GM12878 (cell line): ENCODE measurements around the gene CDH10. TPM values are rescaled to one million over a fixed set of nuclear protein-coding genes. Genes with fewer than 3 reads are reported as not detected.

Experiments used
- ATAC-seq: fragments of 200-7000 bp; cut with Tn5 transposase; 3 replicates; pipeline ENCODE4 v1.9.1; 2020; ENCODE audit warnings: mild to moderate bottlenecking, moderate library complexity
- BruUV-seq: library from RNA; stranded (reverse); fragments of 400-500 nt; replicated peaks from 2 replicates; lab custom pipeline; 2021; lab: Mats Ljungman, UMichigan
- CTCF ChIA-PET: fragments of 300-600 bp; sonication (Branson Sonifier 250); formaldehyde crosslinking; extraction: SDS; loops from one replicate; lab custom pipeline; 2021; ENCODE audit warnings: inconsistent platforms; lab: Yijun Ruan, JAX
- POLR2A ChIA-PET: fragments of 350-600 bp; formaldehyde crosslinking; extraction: SDS; loops from one replicate; lab custom pipeline; 2021; ENCODE audit warnings: inconsistent platforms; lab: Charles Lee
- RAD21 ChIA-PET: fragments of 300-600 bp; sonication (Branson Sonifier 250); formaldehyde crosslinking; loops from one replicate; lab custom pipeline; 2023; ENCODE audit warnings: antibody characterized with exemption; ENCODE audit not compliant: unreplicated experiment; lab: Charles Lee
- SMC1A ChIA-PET: fragments of 300-600 bp; sonication (Branson Sonifier 250); formaldehyde crosslinking; loops from one replicate; lab custom pipeline; 2023; ENCODE audit not compliant: unreplicated experiment, uncharacterized antibody; lab: Charles Lee
- DNase-seq: peaks from one replicate; pipeline ENCODE4 v3.0.0-alpha.2; 2011; ENCODE audit warnings: low read depth, low spot score
- FAIRE-seq: peaks from 3 replicates; lab custom pipeline; 2011; peaks lifted over from hg19 to GRCh38; lab: Jason Lieb, UNC
- H2AFZ ChIP-seq: 2 replicates; pipeline ENCODE4 v1.6.0; 2011; ENCODE audit warnings: low read depth, low read length, control low read depth; ENCODE audit not compliant: control insufficient read depth
- H3K27ac ChIP-seq: 2 replicates; pipeline ENCODE4 v1.5.1; 2011; ENCODE audit warnings: control low read depth; ENCODE audit not compliant: control insufficient read depth, insufficient read depth
- H3K27me3 ChIP-seq, 2 experiments: replicated peaks in 1 of 2; 2 replicates each; pipeline versions ENCODE4 v1.6.0 to v1.6.1; 2011; ENCODE audit warnings: low read length in 1 of 2; ENCODE audit not compliant: control insufficient read depth in 2 of 2, insufficient read depth in 2 of 2
- H3K36me3 ChIP-seq, 2 experiments: 2 replicates each; pipeline ENCODE4 v1.5.1; 2011; ENCODE audit warnings: low read length in 1 of 2; ENCODE audit not compliant: control insufficient read depth in 2 of 2, insufficient read depth in 2 of 2
- H3K4me1 ChIP-seq: 2 replicates; pipeline ENCODE4 v1.6.1; 2011; ENCODE audit warnings: mild to moderate bottlenecking, low read length, moderate library complexity, mixed read lengths; ENCODE audit not compliant: control insufficient read depth, insufficient read depth
- H3K4me2 ChIP-seq: 2 replicates; pipeline ENCODE4 v1.6.0; 2011; ENCODE audit warnings: control low read depth; ENCODE audit not compliant: control insufficient read depth, insufficient read depth
- H3K4me3 ChIP-seq: fragments of 200-600 bp; sonication (generic); 2 replicates; pipeline ENCODE4 v1.5.1; 2016
- H3K79me2 ChIP-seq: 2 replicates; pipeline ENCODE4 v1.6.0; 2011; ENCODE audit warnings: low read length; ENCODE audit not compliant: control insufficient read depth, insufficient read depth
- H3K9ac ChIP-seq: 2 replicates; pipeline ENCODE4 v1.8.0; 2011; ENCODE audit warnings: low read length, control low read depth, mixed read lengths; ENCODE audit not compliant: control insufficient read depth, insufficient read depth
- H3K9me3 ChIP-seq: replicated peaks from 3 replicates; pipeline ENCODE4 v1.5.1; 2011; ENCODE audit warnings: mild to moderate bottlenecking, low read length; ENCODE audit not compliant: control insufficient read depth, insufficient read depth
- H4K20me1 ChIP-seq: 2 replicates; pipeline ENCODE4 v1.6.0; 2011; ENCODE audit not compliant: control insufficient read depth, insufficient read depth
- MTA3 ChIP-seq: IDR thresholded peaks from 2 replicates; pipeline ENCODE4 v1.6.1; 2012; ENCODE audit warnings: low read length, inconsistent platforms, borderline replicate concordance
- PML ChIP-seq: IDR thresholded peaks from 2 replicates; pipeline ENCODE4 v1.6.1; 2012; ENCODE audit warnings: low read length, inconsistent platforms
- SIX5 ChIP-seq: IDR thresholded peaks from 2 replicates; pipeline ENCODE4 v1.6.1; 2011; ENCODE audit warnings: mild to moderate bottlenecking, low read depth, low read length, moderate library complexity; ENCODE audit not compliant: severe bottlenecking
- WGBS: methylation state at CpG from one replicate; pipeline ENCODE4 v1.1.6; 2016; ENCODE audit warnings: low lambda C conversion rate; ENCODE audit not compliant: insufficient replicate concordance, insufficient coverage; ENCODE audit errors: missing lambda C conversion rate; 5-methylcytosine and 5-hydroxymethylcytosine counted together
- in situ Hi-C: fragments of 300-500 bp; cut with MboI; formaldehyde crosslinking; loops from 9 replicates; pipeline ENCODE4 v1.14.3; 2018; ENCODE audit warnings: mixed read lengths
- intact Hi-C: fragments of 100-400 bp; cut with micrococcal nuclease; formaldehyde crosslinking; loops from one replicate; pipeline ENCODE4 v1.14.2; 2022; ENCODE audit not compliant: unreplicated experiment
- polyA plus RNA-seq, 11 experiments: library from polyadenylated mRNA; depleted of rRNA in 4 of 11; unstranded in 6 of 11; stranded (reverse) in 5 of 11; fragments of >200 nt; fragmentation: Nextera tagmentation in 4 of 11; fragmentation: Illumina TruSeq in 1 of 11; extraction: Ambion mirVana in 4 of 11; extraction: Trizol in 1 of 11; gene quantifications; 1 replicate in 1 of 11; 2 replicates in 10 of 11; pipeline versions ENCODE4 v1.2.1 to v1.2.3, GENCODE V29; 2011 to 2016; ENCODE audit warnings: inconsistent platforms in 2 of 11, missing spikeins in 2 of 11, low read depth in 1 of 11
- total RNA-seq, 4 experiments: library from RNA; depleted of rRNA in 3 of 4; stranded (reverse); fragments of >200 nt in 3 of 4; fragmentation: Illumina TruSeq in 1 of 4; extraction: Trizol in 1 of 4; gene quantifications; 2 replicates each; pipeline versions ENCODE4 v1.2.1 to v1.2.3, GENCODE V29; 2013 to 2021
- TF ChIP-seq, protein P1 (sequence below): fragments of 150-350 bp; IDR thresholded peaks from 2 replicates; pipeline ENCODE4 v1.6.1; 2016; ENCODE audit warnings: low read depth, low read length
- TF ChIP-seq, protein P2 (sequence below): IDR thresholded peaks from 2 replicates; pipeline ENCODE4 v1.6.1; 2011; ENCODE audit warnings: low read depth, low read length, improper control_type of control experiment, borderline replicate concordance
- TF ChIP-seq, protein P3 (sequence below), 3 experiments: IDR thresholded peaks in 2 of 3; conservative IDR thresholded peaks in 1 of 3; 2 replicates each; pipeline ENCODE4 v1.5.1; 2011; ENCODE audit warnings: low read depth in 3 of 3, low read length in 3 of 3, mild to moderate bottlenecking in 3 of 3, control low read depth in 2 of 3, moderate library complexity in 2 of 3, inconsistent platforms in 1 of 3, mixed read lengths in 1 of 3; ENCODE audit not compliant: control insufficient read depth in 2 of 3, insufficient read depth in 1 of 3; ENCODE audit errors: extremely low read depth in 1 of 3
- TF ChIP-seq, protein P4 (sequence below): IDR thresholded peaks from 2 replicates; pipeline ENCODE4 v1.6.1; 2012; ENCODE audit warnings: low read depth, low read length, improper control_type of control experiment

The CDH10 gene
- total and polyA plus RNA-seq, 10 of the 15 experiments (the other 5 are each of a cell fraction or from before 2014, with no cell fraction given), result 0.04 to 0.05 TPM; not detected in 8

DNA sequence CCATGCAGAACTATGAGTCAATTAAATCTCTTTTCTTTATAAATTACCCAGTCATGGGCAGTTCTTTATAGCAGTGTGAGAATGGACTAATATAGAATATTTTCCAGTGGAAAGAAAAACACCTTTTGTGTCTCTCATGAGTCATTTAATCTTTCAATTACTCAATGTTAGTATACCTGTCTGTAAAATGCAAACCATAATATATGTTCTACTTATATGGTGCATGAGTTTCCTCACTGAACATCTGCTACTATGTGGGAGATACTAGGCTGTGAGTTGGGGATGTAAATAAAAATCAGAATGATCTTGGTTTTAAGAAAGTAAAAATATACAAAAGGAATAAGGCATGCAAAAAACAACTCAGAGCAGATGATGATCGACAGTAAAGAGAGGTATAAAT is 15.0 kb downstream of the CDH10 start:
- H3K27me3 ChIP-seq, result no peaks in the 10 kb centered on the region
- H3K36me3 ChIP-seq, result no peaks in the 10 kb centered on the region
- H3K4me3 ChIP-seq, result no peak overlapping the region
- DNase-seq, result no peak
- no peak for ATAC-seq
- ChIA-PET CTCF (interaction anchor here (0.7 kb wide), 1 partner anchor 311 kb away, joined by 3 read pairs; no protein-coding TSS in a partner anchor), RAD21 (no interaction called here), SMC1A (no interaction called here), POLR2A (no interaction called here)
- BruUV-seq, result no TSS peak
- H3K9ac ChIP-seq, result no peak overlapping the region
- no peaks in the 10 kb centered on the region for H3K9me3 ChIP-seq
- H3K4me1 ChIP-seq, result no peaks in the 10 kb centered on the region
- FAIRE-seq, result no peak
- in situ Hi-C loops, result no loop called here
- no peak overlapping the region for H2AFZ ChIP-seq
- no peaks in the 10 kb centered on the region for H4K20me1 ChIP-seq
- intact Hi-C loops, result loop anchor here (10.0 kb wide), 1 partner anchor 1375 kb away; no protein-coding TSS in a partner anchor
- no peak overlapping the region for H3K4me2 ChIP-seq
- H3K79me2 ChIP-seq, result no peaks in the 10 kb centered on the region
- TF ChIP-seq PML (no peak), SIX5 (no peak), MTA3 (no peak)
- TF ChIP-seq, protein P1, sequence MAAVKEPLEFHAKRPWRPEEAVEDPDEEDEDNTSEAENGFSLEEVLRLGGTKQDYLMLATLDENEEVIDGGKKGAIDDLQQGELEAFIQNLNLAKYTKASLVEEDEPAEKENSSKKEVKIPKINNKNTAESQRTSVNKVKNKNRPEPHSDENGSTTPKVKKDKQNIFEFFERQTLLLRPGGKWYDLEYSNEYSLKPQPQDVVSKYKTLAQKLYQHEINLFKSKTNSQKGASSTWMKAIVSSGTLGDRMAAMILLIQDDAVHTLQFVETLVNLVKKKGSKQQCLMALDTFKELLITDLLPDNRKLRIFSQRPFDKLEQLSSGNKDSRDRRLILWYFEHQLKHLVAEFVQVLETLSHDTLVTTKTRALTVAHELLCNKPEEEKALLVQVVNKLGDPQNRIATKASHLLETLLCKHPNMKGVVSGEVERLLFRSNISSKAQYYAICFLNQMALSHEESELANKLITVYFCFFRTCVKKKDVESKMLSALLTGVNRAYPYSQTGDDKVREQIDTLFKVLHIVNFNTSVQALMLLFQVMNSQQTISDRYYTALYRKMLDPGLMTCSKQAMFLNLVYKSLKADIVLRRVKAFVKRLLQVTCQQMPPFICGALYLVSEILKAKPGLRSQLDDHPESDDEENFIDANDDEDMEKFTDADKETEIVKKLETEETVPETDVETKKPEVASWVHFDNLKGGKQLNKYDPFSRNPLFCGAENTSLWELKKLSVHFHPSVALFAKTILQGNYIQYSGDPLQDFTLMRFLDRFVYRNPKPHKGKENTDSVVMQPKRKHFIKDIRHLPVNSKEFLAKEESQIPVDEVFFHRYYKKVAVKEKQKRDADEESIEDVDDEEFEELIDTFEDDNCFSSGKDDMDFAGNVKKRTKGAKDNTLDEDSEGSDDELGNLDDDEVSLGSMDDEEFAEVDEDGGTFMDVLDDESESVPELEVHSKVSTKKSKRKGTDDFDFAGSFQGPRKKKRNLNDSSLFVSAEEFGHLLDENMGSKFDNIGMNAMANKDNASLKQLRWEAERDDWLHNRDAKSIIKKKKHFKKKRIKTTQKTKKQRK, result no peak
- TF ChIP-seq, protein P2, sequence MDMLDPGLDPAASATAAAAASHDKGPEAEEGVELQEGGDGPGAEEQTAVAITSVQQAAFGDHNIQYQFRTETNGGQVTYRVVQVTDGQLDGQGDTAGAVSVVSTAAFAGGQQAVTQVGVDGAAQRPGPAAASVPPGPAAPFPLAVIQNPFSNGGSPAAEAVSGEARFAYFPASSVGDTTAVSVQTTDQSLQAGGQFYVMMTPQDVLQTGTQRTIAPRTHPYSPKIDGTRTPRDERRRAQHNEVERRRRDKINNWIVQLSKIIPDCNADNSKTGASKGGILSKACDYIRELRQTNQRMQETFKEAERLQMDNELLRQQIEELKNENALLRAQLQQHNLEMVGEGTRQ, result no peak
- TF ChIP-seq, protein P3, sequence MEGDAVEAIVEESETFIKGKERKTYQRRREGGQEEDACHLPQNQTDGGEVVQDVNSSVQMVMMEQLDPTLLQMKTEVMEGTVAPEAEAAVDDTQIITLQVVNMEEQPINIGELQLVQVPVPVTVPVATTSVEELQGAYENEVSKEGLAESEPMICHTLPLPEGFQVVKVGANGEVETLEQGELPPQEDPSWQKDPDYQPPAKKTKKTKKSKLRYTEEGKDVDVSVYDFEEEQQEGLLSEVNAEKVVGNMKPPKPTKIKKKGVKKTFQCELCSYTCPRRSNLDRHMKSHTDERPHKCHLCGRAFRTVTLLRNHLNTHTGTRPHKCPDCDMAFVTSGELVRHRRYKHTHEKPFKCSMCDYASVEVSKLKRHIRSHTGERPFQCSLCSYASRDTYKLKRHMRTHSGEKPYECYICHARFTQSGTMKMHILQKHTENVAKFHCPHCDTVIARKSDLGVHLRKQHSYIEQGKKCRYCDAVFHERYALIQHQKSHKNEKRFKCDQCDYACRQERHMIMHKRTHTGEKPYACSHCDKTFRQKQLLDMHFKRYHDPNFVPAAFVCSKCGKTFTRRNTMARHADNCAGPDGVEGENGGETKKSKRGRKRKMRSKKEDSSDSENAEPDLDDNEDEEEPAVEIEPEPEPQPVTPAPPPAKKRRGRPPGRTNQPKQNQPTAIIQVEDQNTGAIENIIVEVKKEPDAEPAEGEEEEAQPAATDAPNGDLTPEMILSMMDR (IDR thresholded peaks at IDR 0.05 in 2 of 3, conservative IDR thresholded peaks at IDR 0.05 in 1 of 3; ENCODE audit: control insufficient read depth in 2 of 3, extremely low read depth in 1 of 3, insufficient read depth in 1 of 3, low read depth in 3 of 3, low read length in 3 of 3), result no peak
- TF ChIP-seq, protein P4, sequence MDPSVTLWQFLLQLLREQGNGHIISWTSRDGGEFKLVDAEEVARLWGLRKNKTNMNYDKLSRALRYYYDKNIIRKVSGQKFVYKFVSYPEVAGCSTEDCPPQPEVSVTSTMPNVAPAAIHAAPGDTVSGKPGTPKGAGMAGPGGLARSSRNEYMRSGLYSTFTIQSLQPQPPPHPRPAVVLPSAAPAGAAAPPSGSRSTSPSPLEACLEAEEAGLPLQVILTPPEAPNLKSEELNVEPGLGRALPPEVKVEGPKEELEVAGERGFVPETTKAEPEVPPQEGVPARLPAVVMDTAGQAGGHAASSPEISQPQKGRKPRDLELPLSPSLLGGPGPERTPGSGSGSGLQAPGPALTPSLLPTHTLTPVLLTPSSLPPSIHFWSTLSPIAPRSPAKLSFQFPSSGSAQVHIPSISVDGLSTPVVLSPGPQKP, result no peak
- TF ChIP-seq, all 136 proteins: peak for 0
- no peak overlapping the region for H3K27ac ChIP-seq
- 5% methylated on average over 1 of the region's 1 CpG for WGBS
